Astrocyte of the spinal cord (primary cell): Measurements from ENCODE around the gene ENTREP3.
"Not testable (repeated sequence)": the region's sequence is repeated elsewhere in the genome, so short reads cannot be mapped to it uniquely, and the experiment has no call there.

Experiments
- DNase-seq: peaks from one replicate; pipeline ENCODE4 v3.0.0; 2011; ENCODE audit warnings: low read depth, low spot score
- H3K4me3 ChIP-seq: 2 replicates; pipeline ENCODE4 v1.5.1; 2011; ENCODE audit warnings: low read depth, mild to moderate bottlenecking, low read length, moderate library complexity
- CTCF ChIP-seq: IDR thresholded peaks from 2 replicates; pipeline ENCODE4 v1.5.1; 2012; ENCODE audit warnings: low read depth, mild to moderate bottlenecking, low read length, inconsistent platforms
- in situ Hi-C: cut with HindIII; loops from 2 replicates; pipeline ENCODE4 v1.10.0; 2017; ENCODE audit warnings: low sequenced_read_pairs

The ENTREP3 gene

GRCh38 chr1:155228096-155228427 is 27.2 kb downstream of the ENTREP3 start:
- in situ Hi-C loops: no loop called here
- no peak for DNase-seq
- TF ChIP-seq CTCF: no peak
- peak overlapping the region; percentile 34 for H3K4me3 ChIP-seq

GRCh38 chr1:155227261-155228095 is 27.8 kb downstream of the ENTREP3 start:
- DNase-seq: peak; percentile 99
- TF ChIP-seq CTCF: no peak
- H3K4me3 ChIP-seq: peak overlapping the region; percentile 77
- in situ Hi-C loops: no loop called here

GRCh38 chr1:155226910-155227260 is 28.4 kb downstream of the ENTREP3 start:
- in situ Hi-C loops: no loop called here
- no peak for DNase-seq
- no peak for TF ChIP-seq CTCF
- H3K4me3 ChIP-seq: peak overlapping the region; percentile 77

GRCh38 chr1:155226188-155226909 is 28.9 kb downstream of the ENTREP3 start:
- H3K4me3 ChIP-seq: peak overlapping the region; percentile 77
- DNase-seq: peak; percentile 81
- peak; percentile 68 for TF ChIP-seq CTCF
- in situ Hi-C loops: no loop called here

GRCh38 chr1:155225404-155225759 is 29.9 kb downstream of the ENTREP3 start:
- H3K4me3 ChIP-seq, DNase-seq, in situ Hi-C loops: not testable (repeated sequence)

- DNase-seq: no peak
- no peak for TF ChIP-seq CTCF
- no peak overlapping the region for H3K4me3 ChIP-seq
- in situ Hi-C loops: no loop called here
Observed at GRCh38 chr1:155223047-155223446, 32.2 kb downstream of the ENTREP3 start.

GRCh38 chr1:155220211-155220965 is 34.9 kb downstream of the ENTREP3 start:
- in situ Hi-C loops, H3K4me3 ChIP-seq, DNase-seq: not testable (repeated sequence)
